Measurements from ENCODE around the gene GALNT14. TPM values are rescaled to one million over a fixed set of nuclear protein-coding genes. Genes with fewer than 3 reads are reported as not detected.
A peak's percentile ranks its signal among the peaks of the same experiment; 100 is the strongest.

GALNT14 gene
- total RNA-seq, 1 donor from 2014 or later, result 0.45 TPM

DNA sequence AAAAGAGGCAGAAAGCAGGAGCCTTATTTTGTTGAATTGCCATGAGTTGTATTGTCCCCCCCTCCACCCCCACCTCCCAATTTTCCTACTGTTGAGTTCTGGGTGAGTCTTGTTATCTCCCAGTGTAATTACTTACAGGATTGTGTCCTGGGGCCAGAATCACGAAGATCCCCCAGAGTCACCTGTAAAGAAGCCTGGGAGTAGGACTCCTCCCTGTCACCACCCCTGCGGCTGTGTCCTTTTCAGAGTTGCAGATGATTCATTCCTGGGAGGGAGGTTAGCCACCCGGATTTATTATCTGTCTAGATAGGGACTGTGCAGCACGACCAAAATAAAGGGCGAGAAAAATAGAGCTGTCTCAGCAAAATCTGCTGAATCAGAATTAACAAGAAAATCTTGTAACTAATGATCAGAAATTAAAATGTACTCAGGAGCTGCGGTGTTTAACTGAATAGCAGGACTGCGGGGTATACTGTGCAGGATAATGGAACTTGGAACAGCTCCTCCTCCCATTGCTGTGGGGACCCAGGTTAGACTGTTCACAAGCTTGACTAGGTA lies 249.3 kb downstream of the GALNT14 start:
- ATAC-seq, result no peak
- intact Hi-C loops (cut with micrococcal nuclease), result no loop called here
- no peak for DNase-seq

DNA sequence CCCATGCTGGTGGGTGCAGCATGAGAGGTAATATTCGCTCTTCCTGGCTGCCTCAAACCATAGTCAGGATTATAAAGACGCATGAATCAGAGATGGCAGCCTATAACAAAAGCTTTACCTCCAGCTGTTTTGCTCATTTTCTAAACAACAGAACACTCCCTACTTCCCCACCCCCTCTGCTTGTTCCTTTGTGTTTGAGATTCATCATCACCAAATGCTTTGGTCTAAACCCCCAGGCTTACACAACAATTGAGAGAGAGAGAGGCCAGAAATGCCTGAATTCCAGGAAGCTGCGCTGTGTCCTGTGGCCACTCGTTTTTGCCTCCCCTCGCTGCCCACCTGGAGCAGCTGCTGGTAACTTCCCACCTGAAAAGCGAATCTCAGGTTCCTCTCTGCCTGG lies 252.2 kb downstream of the GALNT14 start:
- no peak for DNase-seq
- intact Hi-C loops (cut with micrococcal nuclease), result no loop called here
- ATAC-seq, result no peak

DNA sequence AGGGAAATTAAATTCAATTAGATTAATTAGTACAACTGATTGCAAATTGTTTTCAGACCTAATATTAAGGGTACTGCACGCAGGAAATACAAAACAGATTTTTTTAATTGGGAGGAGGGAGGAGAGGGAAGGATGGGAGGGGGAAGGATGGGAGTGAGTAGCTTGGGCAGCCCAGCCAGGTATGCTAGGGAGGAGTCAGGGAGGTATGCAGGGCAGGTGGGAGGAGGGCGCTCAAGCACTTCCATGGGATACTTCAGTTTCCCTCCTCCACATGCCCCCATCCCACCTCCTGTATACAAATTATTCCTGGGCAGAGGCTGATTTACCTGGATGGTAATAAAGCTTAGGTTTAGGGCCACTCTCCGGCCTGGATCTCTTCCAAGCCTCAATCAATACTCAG lies 254.4 kb downstream of the GALNT14 start:
- ATAC-seq (no peak), DNase-seq (no peak)
- intact Hi-C loops (cut with micrococcal nuclease), result no loop called here

DNA sequence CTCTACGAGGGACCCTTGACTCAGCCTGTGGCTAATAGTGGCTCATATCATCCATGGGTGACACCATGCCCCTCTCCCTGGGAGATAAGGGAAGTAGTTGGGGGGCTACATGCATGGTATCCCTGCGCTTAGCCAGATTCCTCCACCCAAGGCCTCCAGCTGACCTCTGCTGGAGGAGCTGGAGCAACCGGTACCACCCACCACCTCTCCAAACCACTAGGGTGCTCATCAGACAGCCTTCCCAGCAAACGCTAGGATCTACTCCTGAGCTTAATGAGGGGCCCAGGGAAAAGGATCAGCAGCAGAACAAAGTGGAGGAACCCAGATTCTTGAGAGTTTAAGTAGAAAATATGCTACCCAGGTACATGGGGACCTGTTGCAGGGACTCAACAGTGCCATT lies 255.1 kb downstream of the GALNT14 start:
- intact Hi-C loops (cut with micrococcal nuclease), result no loop called here
- no peak for ATAC-seq
- no peak for DNase-seq

DNA sequence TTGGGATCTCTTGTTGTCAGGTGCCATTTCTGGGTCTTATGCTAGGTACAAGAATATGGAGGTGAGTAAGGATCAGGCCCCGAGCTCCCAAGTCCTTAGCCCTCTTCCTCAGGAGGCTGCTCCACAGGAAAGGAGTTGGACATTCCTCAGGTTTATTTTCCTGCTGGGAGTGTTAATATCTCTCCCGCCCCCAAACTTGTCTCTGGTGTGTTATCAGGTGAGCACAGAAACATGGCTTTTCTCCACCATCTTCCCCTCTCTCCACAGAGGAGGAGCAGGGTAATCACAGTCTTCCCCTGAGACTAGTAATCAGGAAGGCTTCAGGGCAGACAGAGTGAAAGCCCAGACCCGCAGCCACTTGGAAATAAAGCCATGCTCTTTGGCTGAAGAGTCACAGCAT lies 257.7 kb downstream of the GALNT14 start:
- DNase-seq (no peak), ATAC-seq (no peak)
- intact Hi-C loops (cut with micrococcal nuclease), result no loop called here

DNA sequence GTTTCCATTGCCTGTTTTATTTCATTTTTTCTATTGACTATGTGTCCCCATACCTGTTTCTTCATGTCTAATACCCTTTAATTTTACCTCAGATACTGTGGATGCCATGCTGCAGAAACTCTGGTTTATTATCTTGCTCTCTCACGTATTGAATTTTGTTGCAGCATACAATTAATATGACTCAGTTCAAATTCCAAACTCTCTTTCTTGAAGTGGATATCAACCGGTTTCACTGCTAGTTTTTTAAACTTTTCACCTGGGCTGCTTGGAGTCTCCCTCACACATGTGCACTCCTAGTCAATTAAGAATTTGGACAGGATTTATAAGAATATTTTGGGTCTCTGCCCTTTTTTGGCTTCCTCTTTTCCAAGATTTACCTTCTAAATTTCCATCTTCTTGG lies 260.4 kb downstream of the GALNT14 start:
- intact Hi-C loops (cut with micrococcal nuclease), result no loop called here
- DNase-seq (no peak), ATAC-seq (no peak)

DNA sequence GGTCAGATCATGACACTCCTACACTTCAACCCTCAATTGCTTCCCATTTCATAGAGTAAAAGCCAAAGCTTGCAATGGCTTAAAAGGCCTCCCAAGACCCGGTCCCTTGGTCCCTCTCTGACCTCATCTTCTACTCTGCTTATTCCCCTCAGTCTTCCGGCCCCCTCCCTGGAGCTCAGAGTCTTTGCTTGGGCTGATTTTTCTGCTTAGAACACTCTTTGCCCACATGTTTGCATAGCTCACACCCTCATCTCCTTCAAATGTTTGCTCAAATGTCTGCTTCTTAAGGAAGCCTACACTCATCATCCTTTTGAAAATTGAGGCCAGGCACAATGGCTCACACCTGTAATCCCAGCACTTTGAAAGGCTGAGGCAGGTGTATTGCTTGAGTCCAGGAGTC lies 265.4 kb downstream of the GALNT14 start:
- DNase-seq (no peak), ATAC-seq (no peak)
- intact Hi-C loops (cut with micrococcal nuclease), result no loop called here

GRCh38 chr2:30871980-30872789 lies 266.1 kb downstream of the GALNT14 start:
- DNase-seq (no peak), ATAC-seq (peak; percentile 93)
- intact Hi-C loops (cut with micrococcal nuclease), result no loop called here

GRCh38 chr2:30871440-30871839 lies 266.8 kb downstream of the GALNT14 start:
- ATAC-seq (no peak), DNase-seq (no peak)
- intact Hi-C loops (cut with micrococcal nuclease), result no loop called here

GRCh38 chr2:30869988-30870387 lies 268.3 kb downstream of the GALNT14 start:
- ATAC-seq (no peak), DNase-seq (no peak)
- intact Hi-C loops (cut with micrococcal nuclease), result no loop called here

- DNase-seq (no peak), ATAC-seq (no peak)
- intact Hi-C loops (cut with micrococcal nuclease), result no loop called here
Observed at GRCh38 chr2:30867385-30867784, 270.9 kb downstream of the GALNT14 start.

DNA sequence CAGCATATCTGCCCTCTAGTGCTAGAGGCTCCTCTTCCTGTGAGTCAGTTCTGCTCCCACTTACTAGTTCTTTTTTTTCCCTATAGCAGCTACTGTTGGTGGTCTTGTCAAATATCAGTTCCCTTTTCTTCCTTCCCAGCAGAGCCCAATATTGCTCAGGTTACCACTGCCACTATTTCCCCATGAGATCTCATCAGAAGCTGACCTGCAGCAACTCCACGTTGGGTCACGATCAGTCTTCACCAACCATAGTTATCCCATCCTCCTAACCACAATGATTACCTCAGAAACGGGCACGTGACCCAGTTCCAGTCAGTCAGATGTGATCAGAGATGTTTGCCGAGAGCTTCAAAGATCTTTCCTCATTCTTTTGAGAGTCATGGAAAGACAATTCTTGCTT lies 271.3 kb downstream of the GALNT14 start:
- intact Hi-C loops (cut with micrococcal nuclease), result no loop called here
- no peak for DNase-seq
- no peak for ATAC-seq

GRCh38 chr2:30865892-30866681 lies 272.2 kb downstream of the GALNT14 start:
- DNase-seq (no peak), ATAC-seq (no peak)
- intact Hi-C loops (cut with micrococcal nuclease), result no loop called here

DNA sequence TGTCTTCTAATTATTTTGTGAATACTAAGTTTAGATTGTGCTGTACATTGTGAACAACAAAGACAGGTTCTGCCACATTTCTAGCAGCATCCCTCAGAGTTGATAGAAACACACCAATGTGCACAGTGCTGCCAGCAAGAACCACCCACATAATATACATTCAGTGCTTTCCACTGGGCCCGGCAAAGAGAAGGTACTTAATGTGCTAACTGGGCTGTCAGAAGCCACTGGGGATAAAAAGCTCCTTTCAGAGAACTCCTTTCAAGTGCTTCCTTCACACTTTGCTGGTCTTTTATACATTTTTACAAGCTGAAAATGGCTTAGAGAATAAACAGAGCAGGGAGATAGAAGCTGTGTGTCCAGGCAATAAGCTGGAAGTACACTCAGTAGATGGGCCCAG lies 273.0 kb downstream of the GALNT14 start:
- DNase-seq (no peak), ATAC-seq (no peak)
- intact Hi-C loops (cut with micrococcal nuclease), result no loop called here

GRCh38 chr2:30862054-30862651 lies 276.1 kb downstream of the GALNT14 start:
- peak; percentile 43 for ATAC-seq
- intact Hi-C loops (cut with micrococcal nuclease), result no loop called here
- peak; percentile 47 for DNase-seq

- no peak for ATAC-seq
- intact Hi-C loops (cut with micrococcal nuclease), result no loop called here
- no peak for DNase-seq
Observed at GRCh38 chr2:30860726-30861125, 277.5 kb downstream of the GALNT14 start.

Measured in left ventricle myocardium superior (tissue), 1 donor.